ENCODE results near the gene AHCTF1.
"Not testable (repeated sequence)": the region's sequence is repeated elsewhere in the genome, so short reads cannot be mapped to it uniquely, and the experiment has no call there.

The AHCTF1 gene

GRCh38 chr1:246836209-246836966, 95.4 kb downstream of the AHCTF1 start:
- Mint-ChIP-seq H3K36me3 (ENCODE audit: low read depth) (peaks cover 6% of the 10 kb centered on the region), H3K9me3 (no peaks in the 10 kb centered on the region), H3K4me3 (no peak overlapping the region), H3K27ac (no peak overlapping the region), H3K4me1 (ENCODE audit: low read depth) (no peaks in the 10 kb centered on the region), H3K27me3 (ENCODE audit: low read depth) (no peaks in the 10 kb centered on the region)

GRCh38 chr1:246831543-246831942, 100.2 kb downstream of the AHCTF1 start:
- H3K27me3 Mint-ChIP-seq (ENCODE audit: low read depth), result no peaks in the 10 kb centered on the region
- peaks cover 2% of the 10 kb centered on the region for H3K36me3 Mint-ChIP-seq (ENCODE audit: low read depth)
- H3K4me1 Mint-ChIP-seq (ENCODE audit: low read depth), result no peaks in the 10 kb centered on the region
- H3K27ac Mint-ChIP-seq, result no peak overlapping the region
- peaks cover 9% of the 10 kb centered on the region for H3K9me3 Mint-ChIP-seq
- H3K4me3 Mint-ChIP-seq, result no peak overlapping the region

DNA sequence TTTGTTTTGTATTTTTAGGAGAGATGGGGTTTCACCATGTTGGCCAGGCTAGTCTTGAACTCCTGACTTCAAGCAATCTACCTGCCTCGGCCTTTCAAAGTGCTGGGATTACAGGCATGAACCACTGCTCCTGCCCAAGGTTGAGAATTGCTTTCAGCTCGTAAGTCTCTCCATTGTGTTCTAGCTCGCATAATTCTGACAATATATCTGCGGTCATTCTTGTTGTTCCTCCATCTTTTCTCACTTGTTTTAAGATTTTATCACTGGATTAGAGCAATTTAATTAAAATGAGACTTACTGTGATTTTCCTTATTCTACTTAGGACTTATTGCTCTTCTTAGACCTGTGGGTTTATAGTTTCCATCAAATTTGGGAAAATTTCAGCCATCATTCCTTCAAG, 102.9 kb downstream of the AHCTF1 start:
- peaks cover 9% of the 10 kb centered on the region for H3K9me3 Mint-ChIP-seq
- H3K36me3 Mint-ChIP-seq (ENCODE audit: low read depth), result peaks cover 2% of the 10 kb centered on the region
- H3K4me3 Mint-ChIP-seq, result no peak overlapping the region
- no peaks in the 10 kb centered on the region for H3K27me3 Mint-ChIP-seq (ENCODE audit: low read depth)
- no peaks in the 10 kb centered on the region for H3K4me1 Mint-ChIP-seq (ENCODE audit: low read depth)
- H3K27ac Mint-ChIP-seq, result no peak overlapping the region

DNA sequence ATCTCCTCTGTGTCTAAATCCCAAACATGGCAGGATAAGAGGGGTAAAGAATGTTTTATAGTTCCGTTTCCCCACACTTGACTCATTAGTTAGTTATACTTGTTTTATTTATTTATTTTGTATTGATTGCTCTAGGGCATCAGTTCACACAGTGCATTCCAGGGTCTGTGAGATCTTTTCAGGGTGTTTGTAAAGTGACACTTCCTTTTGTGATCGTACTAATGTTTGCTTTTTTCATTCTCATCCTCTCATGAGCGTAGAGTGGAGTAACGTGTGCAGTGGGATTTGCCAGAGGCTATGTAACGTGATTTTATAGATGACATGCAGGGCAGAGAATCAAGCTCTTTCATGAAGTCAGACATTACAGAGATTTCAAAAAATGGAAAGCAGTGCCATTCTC, 104.4 kb downstream of the AHCTF1 start:
- Mint-ChIP-seq H3K4me1 (ENCODE audit: low read depth) (no peaks in the 10 kb centered on the region), H3K4me3 (no peak overlapping the region), H3K27ac (no peak overlapping the region), H3K36me3 (ENCODE audit: low read depth) (peaks cover 2% of the 10 kb centered on the region), H3K9me3 (peaks cover 9% of the 10 kb centered on the region), H3K27me3 (ENCODE audit: low read depth) (no peaks in the 10 kb centered on the region)

- H3K27ac Mint-ChIP-seq, result no peak overlapping the region
- H3K36me3 Mint-ChIP-seq (ENCODE audit: low read depth), result peaks cover 2% of the 10 kb centered on the region
Measured at GRCh38 chr1:246825557-246826175, 106.1 kb downstream of the AHCTF1 start.

GRCh38 chr1:246824541-246824940, 107.2 kb downstream of the AHCTF1 start:
- no peaks in the 10 kb centered on the region for H3K4me1 Mint-ChIP-seq (ENCODE audit: low read depth)
- H3K9me3 Mint-ChIP-seq, result peaks cover 9% of the 10 kb centered on the region
- H3K27ac Mint-ChIP-seq, result no peak overlapping the region
- peaks cover 5% of the 10 kb centered on the region for H3K27me3 Mint-ChIP-seq (ENCODE audit: low read depth)
- no peak overlapping the region for H3K4me3 Mint-ChIP-seq
- H3K36me3 Mint-ChIP-seq (ENCODE audit: low read depth), result peaks cover 2% of the 10 kb centered on the region

More at GRCh38 chr1:246825557-246826175, 106.1 kb downstream of the AHCTF1 start:
- H3K4me1 Mint-ChIP-seq (ENCODE audit: low read depth), result no peaks in the 10 kb centered on the region
- peaks cover 9% of the 10 kb centered on the region for H3K9me3 Mint-ChIP-seq
- no peak overlapping the region for H3K4me3 Mint-ChIP-seq
- H3K27me3 Mint-ChIP-seq (ENCODE audit: low read depth), result peaks cover 2% of the 10 kb centered on the region

- H3K9me3 Mint-ChIP-seq; H3K36me3 Mint-ChIP-seq (ENCODE audit: low read depth); H3K4me1 Mint-ChIP-seq (ENCODE audit: low read depth); H3K27me3 Mint-ChIP-seq (ENCODE audit: low read depth); H3K4me3 Mint-ChIP-seq; H3K27ac Mint-ChIP-seq: not testable (repeated sequence)
Measured at GRCh38 chr1:246822154-246822553, 109.6 kb downstream of the AHCTF1 start.

GRCh38 chr1:246820666-246821065, 111.1 kb downstream of the AHCTF1 start:
- Mint-ChIP-seq H3K4me1 (ENCODE audit: low read depth) (peaks cover 2% of the 10 kb centered on the region), H3K9me3 (no peaks in the 10 kb centered on the region), H3K27me3 (ENCODE audit: low read depth) (peaks cover 8% of the 10 kb centered on the region), H3K4me3 (no peak overlapping the region), H3K27ac (no peak overlapping the region), H3K36me3 (ENCODE audit: low read depth) (no peaks in the 10 kb centered on the region)

- H3K9me3 Mint-ChIP-seq; H3K4me3 Mint-ChIP-seq; H3K27ac Mint-ChIP-seq; H3K36me3 Mint-ChIP-seq (ENCODE audit: low read depth); H3K27me3 Mint-ChIP-seq (ENCODE audit: low read depth); H3K4me1 Mint-ChIP-seq (ENCODE audit: low read depth): not testable (repeated sequence)
Measured at GRCh38 chr1:246817778-246818177, 114.0 kb downstream of the AHCTF1 start.

DNA sequence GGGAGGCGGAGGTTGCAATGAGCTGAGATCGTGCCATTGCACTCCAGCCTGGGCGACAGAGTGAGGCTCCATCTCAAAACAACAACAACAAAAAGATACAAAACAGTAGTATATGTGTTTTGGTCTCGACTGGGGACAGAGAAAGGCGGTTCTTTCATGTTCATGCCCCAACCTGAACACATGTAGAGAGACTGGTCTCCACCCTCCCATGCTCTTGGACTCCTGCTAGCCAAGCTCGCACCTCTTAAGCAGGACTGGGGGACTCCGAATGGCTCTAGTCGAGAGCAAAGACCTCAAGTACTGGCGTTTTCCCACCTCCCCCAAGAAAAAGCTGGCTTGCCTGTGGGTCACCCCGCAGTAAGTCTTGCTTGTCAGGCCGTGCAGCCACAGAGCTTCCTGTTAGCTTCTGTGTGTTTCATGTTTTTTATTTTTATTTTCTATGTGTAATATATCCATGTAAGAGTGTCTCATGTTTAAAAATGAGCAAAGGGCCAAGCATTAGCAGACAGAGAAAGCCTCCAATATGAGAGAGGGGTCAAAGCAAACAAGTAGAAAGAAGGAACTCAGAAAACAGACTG, 116.0 kb downstream of the AHCTF1 start:
- no peaks in the 10 kb centered on the region for H3K9me3 Mint-ChIP-seq
- H3K4me3 Mint-ChIP-seq, result no peak overlapping the region
- H3K27ac Mint-ChIP-seq, result no peak overlapping the region
- no peaks in the 10 kb centered on the region for H3K36me3 Mint-ChIP-seq (ENCODE audit: low read depth)
- H3K4me1 Mint-ChIP-seq (ENCODE audit: low read depth), result peaks cover 2% of the 10 kb centered on the region
- peaks cover 12% of the 10 kb centered on the region for H3K27me3 Mint-ChIP-seq (ENCODE audit: low read depth)

DNA sequence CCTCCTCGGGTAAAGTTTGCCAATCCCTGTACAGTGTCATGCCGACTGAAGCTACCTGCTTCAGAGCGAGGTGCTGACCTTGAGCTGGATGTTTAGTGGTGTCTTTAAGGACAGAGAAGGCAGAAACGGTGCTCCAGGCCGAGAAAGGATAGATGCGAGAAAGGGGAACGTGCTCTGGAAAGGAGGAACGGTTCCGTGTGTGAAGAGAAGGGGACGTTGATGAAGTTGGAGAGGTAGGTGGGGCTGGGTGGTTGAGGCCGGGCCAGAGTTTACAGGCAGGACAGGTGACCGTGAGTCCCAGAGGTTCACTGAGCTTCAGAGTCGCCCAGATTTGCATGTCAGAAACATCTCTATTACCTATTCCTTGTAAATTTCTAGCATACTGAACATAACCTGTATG, 116.9 kb downstream of the AHCTF1 start:
- H3K36me3 Mint-ChIP-seq (ENCODE audit: low read depth), result no peaks in the 10 kb centered on the region
- peaks cover 8% of the 10 kb centered on the region for H3K27me3 Mint-ChIP-seq (ENCODE audit: low read depth)
- H3K9me3 Mint-ChIP-seq, result no peaks in the 10 kb centered on the region
- no peak overlapping the region for H3K27ac Mint-ChIP-seq
- peaks cover 2% of the 10 kb centered on the region for H3K4me1 Mint-ChIP-seq (ENCODE audit: low read depth)
- H3K4me3 Mint-ChIP-seq, result no peak overlapping the region

DNA sequence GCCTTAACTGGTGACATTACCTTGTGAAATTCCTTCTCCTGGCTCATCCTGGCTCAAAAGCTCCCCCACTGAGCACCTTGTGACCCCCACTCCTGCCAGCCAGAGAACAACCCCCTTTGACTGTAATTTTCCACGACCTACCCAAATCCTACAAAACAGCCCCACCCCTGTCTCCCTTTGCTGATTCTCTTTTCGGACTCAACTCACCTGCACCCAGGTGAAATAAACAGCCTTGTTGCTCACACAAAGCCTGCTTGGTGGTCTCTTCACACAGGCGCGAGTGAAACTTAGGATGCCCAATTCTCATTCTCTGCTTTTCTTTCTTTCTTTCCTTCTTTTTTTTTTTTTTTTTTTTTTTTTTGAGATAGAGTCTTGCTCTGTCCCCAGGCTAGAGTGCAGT, 118.4 kb downstream of the AHCTF1 start:
- not testable (repeated sequence) for H3K36me3 Mint-ChIP-seq (ENCODE audit: low read depth); H3K27ac Mint-ChIP-seq; H3K4me3 Mint-ChIP-seq; H3K27me3 Mint-ChIP-seq (ENCODE audit: low read depth); H3K9me3 Mint-ChIP-seq; H3K4me1 Mint-ChIP-seq (ENCODE audit: low read depth)

GRCh38 chr1:246811985-246812384, 119.8 kb downstream of the AHCTF1 start:
- H3K27ac Mint-ChIP-seq, result no peak overlapping the region
- peaks cover 2% of the 10 kb centered on the region for H3K4me1 Mint-ChIP-seq (ENCODE audit: low read depth)
- H3K27me3 Mint-ChIP-seq (ENCODE audit: low read depth), result peaks cover 8% of the 10 kb centered on the region
- no peak overlapping the region for H3K4me3 Mint-ChIP-seq
- no peaks in the 10 kb centered on the region for H3K36me3 Mint-ChIP-seq (ENCODE audit: low read depth)
- no peaks in the 10 kb centered on the region for H3K9me3 Mint-ChIP-seq

GRCh38 chr1:246809473-246809872, 122.3 kb downstream of the AHCTF1 start:
- H3K36me3 Mint-ChIP-seq (ENCODE audit: low read depth), result no peaks in the 10 kb centered on the region
- H3K4me3 Mint-ChIP-seq, result no peak overlapping the region
- H3K9me3 Mint-ChIP-seq, result no peaks in the 10 kb centered on the region
- H3K4me1 Mint-ChIP-seq (ENCODE audit: low read depth), result no peaks in the 10 kb centered on the region
- no peak overlapping the region for H3K27ac Mint-ChIP-seq
- peaks cover 5% of the 10 kb centered on the region for H3K27me3 Mint-ChIP-seq (ENCODE audit: low read depth)

- Mint-ChIP-seq H3K9me3 (no peaks in the 10 kb centered on the region), H3K27ac (no peak overlapping the region), H3K4me1 (ENCODE audit: low read depth) (no peaks in the 10 kb centered on the region), H3K36me3 (ENCODE audit: low read depth) (no peaks in the 10 kb centered on the region), H3K4me3 (no peak overlapping the region), H3K27me3 (ENCODE audit: low read depth) (no peaks in the 10 kb centered on the region)
Measured at GRCh38 chr1:246805135-246805716, 126.5 kb downstream of the AHCTF1 start.
